AG09309 (cell line): ENCODE data around the gene SERTAD2.

Experiments used
- DNase-seq: peaks from one replicate; pipeline ENCODE4 v3.0.0-alpha.2; 2010; ENCODE audit warnings: low read depth
- H3K4me3 ChIP-seq: 2 replicates; pipeline ENCODE4 v1.5.1; 2011; ENCODE audit warnings: mild to moderate bottlenecking, low read depth, low read length, moderate library complexity; ENCODE audit not compliant: control insufficient read depth
- TF ChIP-seq, protein P1 (sequence below): IDR thresholded peaks from 2 replicates; pipeline ENCODE4 v1.5.1; 2011; ENCODE audit warnings: mild to moderate bottlenecking, low read depth, low read length, inconsistent platforms; ENCODE audit not compliant: insufficient read depth, control insufficient read depth; ENCODE audit errors: missing control alignments

Gene SERTAD2

DNA sequence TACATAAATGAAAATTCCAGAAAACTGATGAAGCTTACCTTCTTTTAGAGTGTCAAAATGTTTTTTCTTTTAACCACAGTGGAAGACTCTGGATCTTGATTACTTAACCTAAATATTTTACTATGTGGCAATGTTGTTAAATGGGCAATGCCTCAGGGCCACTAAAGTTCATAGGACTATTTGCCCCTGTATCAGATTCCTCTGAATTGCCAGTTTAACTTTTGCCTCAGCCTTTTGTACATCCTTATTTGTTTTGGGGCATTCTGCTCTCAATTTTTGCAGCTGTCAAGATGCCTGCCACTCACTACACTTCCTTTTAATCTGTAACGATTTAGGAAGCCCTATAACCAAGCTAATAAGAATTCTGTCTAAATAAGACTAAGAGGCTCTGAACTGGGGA is 31.7 kb upstream of the SERTAD2 start:
- no peak for DNase-seq
- TF ChIP-seq, protein P1, sequence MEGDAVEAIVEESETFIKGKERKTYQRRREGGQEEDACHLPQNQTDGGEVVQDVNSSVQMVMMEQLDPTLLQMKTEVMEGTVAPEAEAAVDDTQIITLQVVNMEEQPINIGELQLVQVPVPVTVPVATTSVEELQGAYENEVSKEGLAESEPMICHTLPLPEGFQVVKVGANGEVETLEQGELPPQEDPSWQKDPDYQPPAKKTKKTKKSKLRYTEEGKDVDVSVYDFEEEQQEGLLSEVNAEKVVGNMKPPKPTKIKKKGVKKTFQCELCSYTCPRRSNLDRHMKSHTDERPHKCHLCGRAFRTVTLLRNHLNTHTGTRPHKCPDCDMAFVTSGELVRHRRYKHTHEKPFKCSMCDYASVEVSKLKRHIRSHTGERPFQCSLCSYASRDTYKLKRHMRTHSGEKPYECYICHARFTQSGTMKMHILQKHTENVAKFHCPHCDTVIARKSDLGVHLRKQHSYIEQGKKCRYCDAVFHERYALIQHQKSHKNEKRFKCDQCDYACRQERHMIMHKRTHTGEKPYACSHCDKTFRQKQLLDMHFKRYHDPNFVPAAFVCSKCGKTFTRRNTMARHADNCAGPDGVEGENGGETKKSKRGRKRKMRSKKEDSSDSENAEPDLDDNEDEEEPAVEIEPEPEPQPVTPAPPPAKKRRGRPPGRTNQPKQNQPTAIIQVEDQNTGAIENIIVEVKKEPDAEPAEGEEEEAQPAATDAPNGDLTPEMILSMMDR: no peak
- H3K4me3 ChIP-seq: no peak overlapping the region

DNA sequence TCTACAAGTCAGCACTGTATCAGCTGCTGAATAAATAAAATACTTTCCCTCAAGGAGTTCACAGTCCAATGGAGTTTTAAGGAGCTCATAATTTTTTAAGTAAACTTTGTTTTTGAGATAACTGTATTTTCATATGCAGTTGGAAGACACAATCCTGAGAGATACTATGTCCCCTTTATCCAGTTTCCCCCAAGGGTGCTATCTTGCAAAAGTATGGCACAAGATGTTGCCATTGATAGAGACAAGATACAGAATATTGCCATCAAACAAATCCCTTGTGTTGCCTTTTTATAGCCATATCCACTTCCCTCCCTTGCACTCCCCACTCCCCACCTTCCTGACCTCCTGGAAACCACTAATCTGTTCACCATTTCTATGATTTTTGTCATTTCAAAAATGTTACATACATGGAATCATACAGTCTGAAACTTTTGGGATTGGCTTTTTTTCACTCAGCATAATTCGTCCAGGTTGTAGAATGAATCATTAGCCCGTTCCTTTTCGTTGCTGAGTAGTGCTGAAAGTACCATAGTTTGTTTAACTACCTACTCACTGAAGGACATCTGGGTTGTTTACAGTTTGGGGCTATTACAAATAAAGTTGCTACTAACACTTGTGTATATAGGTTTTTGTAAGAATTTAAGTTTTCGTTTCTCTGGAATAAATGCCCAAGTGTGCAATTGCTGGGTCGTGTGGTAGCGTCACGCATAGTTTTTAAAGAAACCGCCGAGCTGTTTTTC is 30.2 kb upstream of the SERTAD2 start:
- no peak overlapping the region for H3K4me3 ChIP-seq
- no peak for DNase-seq
- TF ChIP-seq, protein P1: no peak

DNA sequence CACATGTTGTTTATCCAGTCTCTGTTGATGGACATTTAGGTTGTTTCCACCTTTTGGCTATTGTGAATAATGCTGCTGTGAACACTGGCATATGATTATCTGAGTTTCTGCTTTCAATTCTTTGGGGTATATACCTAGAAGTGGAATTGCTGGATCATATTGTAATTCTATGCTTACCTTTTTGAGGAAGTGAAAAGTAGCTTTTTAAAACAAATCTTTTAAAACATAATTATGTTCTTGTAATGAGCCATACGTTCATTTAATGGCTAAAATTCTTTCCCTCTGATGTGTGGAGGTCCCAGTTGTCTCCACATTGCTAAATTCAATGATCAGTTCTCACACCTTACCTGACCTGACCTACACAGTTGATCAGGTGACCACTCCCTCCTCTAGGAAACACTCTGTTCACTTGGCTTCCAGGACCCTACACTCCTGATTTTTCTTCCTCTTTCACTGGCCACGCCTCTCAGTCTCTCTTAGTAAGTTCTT is 27.8 kb upstream of the SERTAD2 start:
- DNase-seq: no peak
- H3K4me3 ChIP-seq: no peak overlapping the region
- TF ChIP-seq, protein P1: no peak

DNA sequence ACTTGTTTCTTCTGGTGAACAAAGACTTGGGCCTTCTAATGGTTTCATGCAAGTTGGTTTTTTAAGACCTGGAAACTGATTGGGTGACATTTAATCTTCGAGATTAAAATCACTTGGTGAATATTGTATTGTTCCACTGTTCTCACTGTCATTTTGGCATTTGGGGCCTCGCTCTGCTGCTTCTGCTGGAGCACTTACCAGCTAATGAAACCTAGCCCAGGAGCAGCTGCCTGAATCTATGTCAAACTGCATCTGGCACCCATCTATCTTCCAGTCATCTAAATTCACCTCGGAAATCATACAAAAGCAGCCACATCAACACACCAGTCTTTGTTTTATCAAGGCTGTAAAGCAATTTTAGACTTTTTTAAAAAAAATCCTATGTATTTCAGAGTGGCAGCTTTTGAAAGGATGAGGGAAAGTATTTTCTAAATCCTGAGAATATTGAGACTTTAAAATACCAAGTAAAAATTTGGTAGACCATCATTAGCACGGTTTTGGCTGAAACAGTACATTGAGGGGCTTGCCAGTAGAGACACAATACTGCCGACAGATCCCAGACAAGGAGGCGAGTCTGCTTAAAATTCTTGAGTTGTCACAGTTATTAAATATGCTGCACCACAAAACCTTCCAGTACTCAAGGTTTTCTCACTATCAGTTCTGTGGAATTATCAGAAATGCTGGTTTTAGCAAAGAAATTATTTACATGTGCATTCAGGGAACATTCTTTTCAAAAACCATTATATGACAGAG is 26.1 kb upstream of the SERTAD2 start:
- DNase-seq: no peak
- H3K4me3 ChIP-seq: no peak overlapping the region
- TF ChIP-seq, protein P1: no peak

DNA sequence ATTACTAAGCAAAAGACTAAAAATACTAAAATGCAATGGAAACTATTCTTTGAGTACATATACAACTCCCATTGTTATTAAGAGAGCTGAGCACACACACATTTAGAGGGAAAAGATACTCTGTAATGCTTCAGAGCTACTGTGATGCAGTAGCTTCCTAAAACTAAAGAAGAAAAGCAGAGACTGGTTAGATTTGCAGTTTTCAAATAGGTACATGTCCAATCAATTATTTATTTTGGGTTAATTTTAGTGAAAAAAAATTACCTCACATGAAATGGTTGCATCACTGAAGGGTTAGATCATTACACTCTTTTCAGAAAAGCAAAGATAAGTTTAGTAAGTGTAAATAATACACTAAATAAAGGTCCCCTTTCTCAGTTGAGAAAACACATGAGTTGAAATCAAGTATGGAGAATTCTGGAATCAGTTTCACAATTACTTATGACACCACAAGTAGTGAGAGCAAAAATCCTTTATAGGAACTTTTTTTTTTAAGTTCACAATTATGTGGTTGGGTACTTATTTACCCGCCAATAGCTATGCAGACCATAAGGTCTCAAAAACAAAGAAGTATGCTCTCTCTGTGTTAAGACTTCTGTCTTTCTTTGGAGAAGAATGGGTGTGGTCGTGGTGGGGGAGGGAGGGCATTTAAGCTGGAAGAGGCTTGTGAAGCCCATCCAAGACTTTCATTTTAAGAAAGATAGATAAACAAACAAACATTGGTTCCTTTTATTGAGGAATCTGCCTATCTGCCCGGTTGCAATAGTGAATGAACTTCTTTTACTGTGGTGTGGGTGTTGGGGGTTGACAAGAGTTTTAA is 25.3 kb upstream of the SERTAD2 start:
- no peak overlapping the region for H3K4me3 ChIP-seq
- TF ChIP-seq, protein P1: no peak
- DNase-seq: no peak

DNA sequence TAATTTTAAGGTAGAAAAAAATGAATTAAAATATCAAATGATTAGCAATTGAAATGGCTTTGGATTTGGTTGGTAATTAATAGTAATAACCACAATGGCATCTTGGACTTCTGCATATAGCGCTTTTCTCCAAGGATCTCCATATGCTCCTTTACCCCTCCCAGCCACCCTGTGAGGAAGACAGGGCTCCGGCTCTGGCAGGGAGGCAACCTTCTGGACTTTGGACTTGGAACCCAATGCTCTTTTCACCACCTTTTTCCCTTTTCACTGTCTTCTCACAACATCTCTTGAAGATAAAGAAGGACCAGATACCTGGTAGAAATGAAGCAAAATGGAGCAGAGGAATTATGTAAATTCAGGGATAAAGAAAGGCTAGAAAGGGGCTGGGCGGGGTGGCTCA is 23.8 kb upstream of the SERTAD2 start:
- H3K4me3 ChIP-seq: no peak overlapping the region
- TF ChIP-seq, protein P1: no peak
- DNase-seq: no peak
